Thyroid gland (tissue), 4 donors: ENCODE results near the gene AGPAT4. TPM values are rescaled to one million over a fixed set of nuclear protein-coding genes. Genes with fewer than 3 reads are reported as not detected.

Experiments used
- DNase-seq, 2 donors: peaks; one replicate each; pipeline ENCODE4 v3.0.0-alpha.2; 2019
- H3K27ac ChIP-seq, 3 donors: fragments of 200-600 bp; sonication (generic); 1 replicate in 2 of 3; 2 replicates in 1 of 3; pipeline ENCODE4 v1.5.1; 2016 to 2019; ENCODE audit warnings: mild to moderate bottlenecking in 1 of 3, moderate library complexity in 1 of 3
- H3K27me3 ChIP-seq: fragments of 200-600 bp; sonication (generic); one replicate; pipeline ENCODE4 v1.5.1; 2019
- H3K36me3 ChIP-seq, 2 donors: fragments of 200-600 bp; sonication (generic); one replicate each; pipeline ENCODE4 v1.5.1; 2016 to 2019
- H3K4me1 ChIP-seq, 2 donors: fragments of 200-600 bp; sonication (generic); one replicate each; pipeline ENCODE4 v1.5.1; 2017 to 2019
- H3K4me3 ChIP-seq, 3 donors: fragments of 200-600 bp; sonication (generic); replicated peaks in 1 of 3; 1 replicate in 2 of 3; 2 replicates in 1 of 3; pipeline ENCODE4 v1.5.1; 2016; ENCODE audit warnings: mild to moderate bottlenecking in 1 of 3
- H3K9me3 ChIP-seq: fragments of 200-600 bp; sonication (generic); one replicate; pipeline ENCODE4 v1.5.1; 2017
- POLR2A ChIP-seq, 2 donors: fragments of 450-650 bp; IDR thresholded peaks; one replicate each; pipeline ENCODE4 v1.6.1; 2017; ENCODE audit warnings: antibody characterized with exemption in 2 of 2, mild to moderate bottlenecking in 2 of 2, moderate library complexity in 1 of 2
- WGBS, 2 donors: methylation state at CpG; one replicate each; pipeline ENCODE4 v1.1.5; 2017; 5-methylcytosine and 5-hydroxymethylcytosine counted together
- intact Hi-C: fragments of 100-400 bp; cut with DNase I; formaldehyde crosslinking; loops from one replicate; pipeline ENCODE4 v1.15.1; 2023
- total RNA-seq, 4 donors: library from RNA; depleted of rRNA; stranded (reverse); fragments of >200 nt; gene quantifications; one replicate each; pipeline ENCODE4 v1.2.3, GENCODE V29; 2016
- TF ChIP-seq, protein P1 (sequence below), 6 experiments: fragments of 200-600 bp in 3 of 6; fragments of 450-650 bp in 3 of 6; sonication (generic) in 3 of 6; IDR thresholded peaks; one replicate each; pipeline ENCODE4 v1.5.1; 2016 to 2019; ENCODE audit warnings: antibody characterized with exemption in 6 of 6, mild to moderate bottlenecking in 2 of 6, inconsistent platforms in 1 of 6, moderate library complexity in 1 of 6

AGPAT4 gene
- total RNA-seq, 4 donors from 2014 or later: 6.1 to 12.8 (median 6.9) TPM

DNA sequence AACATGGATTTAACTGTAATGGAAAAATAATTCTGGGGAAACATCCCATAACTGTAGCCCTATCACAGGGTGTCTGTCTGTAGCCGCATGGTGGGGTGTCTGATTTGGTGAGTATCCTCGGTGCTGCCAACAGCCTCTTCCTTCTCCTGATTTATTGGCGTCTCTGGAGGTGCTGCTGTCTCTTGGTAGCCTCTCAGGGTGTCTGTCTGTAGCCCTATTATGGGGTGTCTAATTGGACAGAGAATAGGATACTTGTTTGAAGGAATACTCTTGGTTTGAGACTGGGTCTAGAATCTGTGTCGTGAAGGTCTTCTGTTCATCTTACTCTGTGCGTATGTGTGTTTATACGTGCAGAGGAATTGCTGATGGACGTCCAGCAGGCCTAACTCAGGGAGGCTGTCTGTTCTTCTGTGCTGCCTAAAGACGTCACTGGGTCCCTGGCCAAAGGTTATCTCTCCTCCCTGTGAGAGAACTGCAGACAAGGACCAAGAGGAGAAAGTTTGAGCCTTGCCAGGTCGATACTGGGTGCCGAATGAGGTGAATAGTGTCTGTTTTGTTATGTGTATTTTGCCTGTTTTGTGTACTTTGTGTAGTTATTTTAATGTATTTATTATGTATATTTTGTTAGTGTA, 18.9 kb upstream of the AGPAT4 start:
- H3K27ac ChIP-seq: no peak overlapping the region
- intact Hi-C loops: no loop called here
- no peak for DNase-seq
- no peaks in the 10 kb centered on the region for H3K36me3 ChIP-seq
- H3K9me3 ChIP-seq: no peaks in the 10 kb centered on the region
- WGBS, 2 donors: 84 to 86% methylated on average over 8 to 10 of the region's 10 CpGs
- no peaks in the 10 kb centered on the region for H3K27me3 ChIP-seq
- no peak for TF ChIP-seq POLR2A (IDR thresholded peaks at IDR 0.05)
- TF ChIP-seq, protein P1, sequence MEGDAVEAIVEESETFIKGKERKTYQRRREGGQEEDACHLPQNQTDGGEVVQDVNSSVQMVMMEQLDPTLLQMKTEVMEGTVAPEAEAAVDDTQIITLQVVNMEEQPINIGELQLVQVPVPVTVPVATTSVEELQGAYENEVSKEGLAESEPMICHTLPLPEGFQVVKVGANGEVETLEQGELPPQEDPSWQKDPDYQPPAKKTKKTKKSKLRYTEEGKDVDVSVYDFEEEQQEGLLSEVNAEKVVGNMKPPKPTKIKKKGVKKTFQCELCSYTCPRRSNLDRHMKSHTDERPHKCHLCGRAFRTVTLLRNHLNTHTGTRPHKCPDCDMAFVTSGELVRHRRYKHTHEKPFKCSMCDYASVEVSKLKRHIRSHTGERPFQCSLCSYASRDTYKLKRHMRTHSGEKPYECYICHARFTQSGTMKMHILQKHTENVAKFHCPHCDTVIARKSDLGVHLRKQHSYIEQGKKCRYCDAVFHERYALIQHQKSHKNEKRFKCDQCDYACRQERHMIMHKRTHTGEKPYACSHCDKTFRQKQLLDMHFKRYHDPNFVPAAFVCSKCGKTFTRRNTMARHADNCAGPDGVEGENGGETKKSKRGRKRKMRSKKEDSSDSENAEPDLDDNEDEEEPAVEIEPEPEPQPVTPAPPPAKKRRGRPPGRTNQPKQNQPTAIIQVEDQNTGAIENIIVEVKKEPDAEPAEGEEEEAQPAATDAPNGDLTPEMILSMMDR (IDR thresholded peaks at IDR 0.05): no peak
- no peaks in the 10 kb centered on the region for H3K4me1 ChIP-seq
- no peak overlapping the region for H3K4me3 ChIP-seq

DNA sequence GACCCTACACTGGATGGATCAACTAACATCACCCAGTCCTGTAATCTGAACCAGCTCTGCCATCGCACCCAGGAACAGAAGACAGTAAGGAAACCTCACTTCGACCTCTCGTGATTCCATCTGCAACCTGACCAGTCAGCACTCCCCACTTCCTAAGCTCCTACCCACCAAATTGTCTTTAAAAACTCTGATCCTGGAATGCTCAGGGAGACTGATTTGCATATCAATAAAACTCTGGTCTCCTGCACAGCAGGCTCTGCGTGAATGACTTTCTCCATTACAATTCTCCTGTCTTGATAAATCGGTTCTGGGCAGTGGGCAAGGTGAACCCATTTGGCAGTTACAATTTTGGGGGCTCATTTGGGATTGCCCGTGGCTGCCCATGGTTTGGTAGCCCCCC, 18.3 kb upstream of the AGPAT4 start:
- intact Hi-C loops: no loop called here
- H3K4me3 ChIP-seq: no peak overlapping the region
- H3K9me3 ChIP-seq: no peaks in the 10 kb centered on the region
- no peak for TF ChIP-seq POLR2A (IDR thresholded peaks at IDR 0.05)
- TF ChIP-seq, protein P1 (IDR thresholded peaks at IDR 0.05): no peak
- no peaks in the 10 kb centered on the region for H3K27me3 ChIP-seq
- no peak for DNase-seq
- H3K27ac ChIP-seq: no peak overlapping the region
- H3K4me1 ChIP-seq: no peaks in the 10 kb centered on the region
- H3K36me3 ChIP-seq: no peaks in the 10 kb centered on the region
- 83 to 84% methylated on average over 6 of the region's 6 CpGs for WGBS, 2 donors

DNA sequence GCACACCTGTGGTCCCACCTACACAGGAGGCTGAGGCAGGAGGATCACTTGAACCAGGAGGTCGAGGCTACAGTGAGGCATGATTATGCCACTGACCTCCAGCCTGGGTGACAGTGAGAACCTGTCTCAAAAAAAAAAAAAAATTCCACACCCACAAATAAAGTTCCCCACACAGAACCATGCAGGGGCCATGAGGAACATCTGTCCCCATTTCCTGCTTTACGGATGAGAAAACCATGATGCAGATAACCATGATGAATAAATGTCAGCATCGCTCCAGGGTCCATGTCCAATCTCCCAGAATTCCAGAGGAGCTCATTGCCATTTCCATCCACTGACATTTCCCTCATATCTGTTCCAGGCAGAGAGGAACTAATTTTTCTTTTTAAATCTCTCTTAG, 16.9 kb upstream of the AGPAT4 start:
- Histone ChIP-seq H3K27ac (no peak overlapping the region), H3K9me3 (no peaks in the 10 kb centered on the region), H3K4me1 (no peaks in the 10 kb centered on the region), H3K4me3 (no peak overlapping the region), H3K27me3 (no peaks in the 10 kb centered on the region), H3K36me3 (no peaks in the 10 kb centered on the region)
- TF ChIP-seq, protein P1 (IDR thresholded peaks at IDR 0.05): no peak
- no peak for TF ChIP-seq POLR2A (IDR thresholded peaks at IDR 0.05)
- DNase-seq: no peak
- intact Hi-C loops: no loop called here
- WGBS, 2 donors: 77 to 82% methylated on average over 3 of the region's 3 CpGs

DNA sequence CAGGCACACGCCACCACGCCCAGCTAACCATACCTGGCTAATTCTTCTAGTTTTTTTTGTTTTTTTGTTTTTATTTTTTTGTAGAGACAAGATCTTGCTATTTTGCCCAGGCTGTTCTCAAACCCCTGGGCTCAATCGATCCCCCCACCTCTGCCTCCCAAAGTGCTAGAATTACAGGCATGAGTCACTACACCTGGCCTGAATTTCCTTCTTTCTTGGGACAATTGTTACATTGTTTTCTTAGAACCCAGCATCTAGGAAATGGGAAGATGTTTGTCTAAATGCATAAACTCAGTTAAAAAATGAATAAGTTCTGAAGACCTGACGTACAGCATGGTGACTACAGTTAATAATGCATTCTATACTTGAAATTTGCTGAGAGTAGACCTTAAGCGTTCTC, 10.8 kb upstream of the AGPAT4 start:
- no peaks in the 10 kb centered on the region for H3K9me3 ChIP-seq
- DNase-seq: no peak
- 90 to 93% methylated on average over 5 of the region's 5 CpGs for WGBS, 2 donors
- intact Hi-C loops: no loop called here
- H3K4me1 ChIP-seq: no peaks in the 10 kb centered on the region
- no peaks in the 10 kb centered on the region for H3K36me3 ChIP-seq
- H3K27ac ChIP-seq: no peak overlapping the region
- H3K4me3 ChIP-seq: no peak overlapping the region
- no peaks in the 10 kb centered on the region for H3K27me3 ChIP-seq
- TF ChIP-seq, protein P1 (IDR thresholded peaks at IDR 0.05): no peak
- TF ChIP-seq POLR2A (IDR thresholded peaks at IDR 0.05): no peak

DNA sequence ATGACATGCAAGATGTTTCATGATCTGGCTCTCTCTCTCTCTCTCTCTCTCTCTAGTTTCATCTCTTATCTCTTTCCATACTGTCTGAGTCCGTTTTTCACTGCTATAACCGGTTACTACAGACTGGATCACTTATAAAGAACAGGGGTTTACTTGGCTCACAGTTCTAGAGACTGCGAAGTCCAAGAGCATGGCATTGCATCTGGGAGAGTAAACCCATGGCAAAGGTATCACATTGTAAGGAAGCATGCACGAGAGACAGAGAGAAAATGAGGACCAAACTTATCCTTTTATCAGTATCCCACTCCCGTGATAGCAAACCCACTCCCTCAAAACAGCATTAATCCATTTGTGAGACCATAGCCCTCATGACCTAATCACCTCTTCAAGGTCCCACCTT, 7.2 kb upstream of the AGPAT4 start:
- no peaks in the 10 kb centered on the region for H3K4me1 ChIP-seq
- H3K4me3 ChIP-seq: no peak overlapping the region
- TF ChIP-seq POLR2A (IDR thresholded peaks at IDR 0.05): no peak
- TF ChIP-seq, protein P1 (IDR thresholded peaks at IDR 0.05): no peak
- WGBS, 2 donors: 84 to 86% methylated on average over 5 of the region's 5 CpGs
- DNase-seq: no peak
- intact Hi-C loops: no loop called here
- no peak overlapping the region for H3K27ac ChIP-seq
- no peaks in the 10 kb centered on the region for H3K36me3 ChIP-seq
- H3K9me3 ChIP-seq: no peaks in the 10 kb centered on the region
- H3K27me3 ChIP-seq: no peaks in the 10 kb centered on the region
